ENCODE measurements around the gene FNIP2.

DNA sequence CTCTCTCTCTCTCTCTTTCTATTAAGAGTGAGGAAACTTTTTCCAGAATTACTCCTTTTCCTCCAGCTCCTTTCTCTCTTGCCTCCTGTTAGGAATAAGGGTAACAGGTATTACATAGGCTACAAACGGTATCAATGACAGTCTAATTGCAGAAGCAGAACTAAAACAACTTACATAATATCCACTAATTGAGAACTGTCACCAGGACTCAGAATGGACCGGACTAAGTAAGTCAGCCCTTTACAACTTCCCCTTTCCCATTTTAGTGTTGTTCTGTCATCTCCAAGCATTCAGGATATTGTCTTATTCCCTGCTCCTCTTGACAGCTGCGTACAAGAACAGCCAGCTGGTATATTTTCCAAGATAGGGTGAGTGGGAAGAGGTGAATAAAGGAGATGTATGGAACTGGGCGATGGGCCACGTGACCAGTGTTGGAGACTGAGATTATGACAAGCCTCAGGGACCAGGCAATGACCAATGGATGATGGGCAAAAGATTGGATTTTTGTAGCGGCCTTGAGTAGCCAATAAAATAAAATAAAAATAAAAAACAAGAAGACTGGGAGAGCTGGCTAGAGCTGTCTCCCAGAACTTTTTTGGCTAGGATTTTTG, 2.3 kb upstream of the FNIP2 start:
- TF ChIP-seq, protein P1, sequence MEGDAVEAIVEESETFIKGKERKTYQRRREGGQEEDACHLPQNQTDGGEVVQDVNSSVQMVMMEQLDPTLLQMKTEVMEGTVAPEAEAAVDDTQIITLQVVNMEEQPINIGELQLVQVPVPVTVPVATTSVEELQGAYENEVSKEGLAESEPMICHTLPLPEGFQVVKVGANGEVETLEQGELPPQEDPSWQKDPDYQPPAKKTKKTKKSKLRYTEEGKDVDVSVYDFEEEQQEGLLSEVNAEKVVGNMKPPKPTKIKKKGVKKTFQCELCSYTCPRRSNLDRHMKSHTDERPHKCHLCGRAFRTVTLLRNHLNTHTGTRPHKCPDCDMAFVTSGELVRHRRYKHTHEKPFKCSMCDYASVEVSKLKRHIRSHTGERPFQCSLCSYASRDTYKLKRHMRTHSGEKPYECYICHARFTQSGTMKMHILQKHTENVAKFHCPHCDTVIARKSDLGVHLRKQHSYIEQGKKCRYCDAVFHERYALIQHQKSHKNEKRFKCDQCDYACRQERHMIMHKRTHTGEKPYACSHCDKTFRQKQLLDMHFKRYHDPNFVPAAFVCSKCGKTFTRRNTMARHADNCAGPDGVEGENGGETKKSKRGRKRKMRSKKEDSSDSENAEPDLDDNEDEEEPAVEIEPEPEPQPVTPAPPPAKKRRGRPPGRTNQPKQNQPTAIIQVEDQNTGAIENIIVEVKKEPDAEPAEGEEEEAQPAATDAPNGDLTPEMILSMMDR (conservative IDR thresholded peaks at IDR 0.05; ENCODE audit: low read length): no peak
- no peak for TF ChIP-seq EZH2phosphoT487 (IDR thresholded peaks at IDR 0.05; ENCODE audit: borderline replicate concordance)
